Esophagus muscularis mucosa (tissue), 3 donors: ENCODE results near the gene SMIM15.

Experiments used
- CTCF ChIP-seq, 3 experiments: fragments of 200-600 bp in 2 of 3; fragments of 450-650 bp in 1 of 3; sonication (generic) in 2 of 3; IDR thresholded peaks; one replicate each; pipeline ENCODE4 v1.5.1; 2017 to 2019; ENCODE audit warnings: antibody characterized with exemption in 3 of 3, mild to moderate bottlenecking in 2 of 3, moderate library complexity in 1 of 3
- POLR2A ChIP-seq: fragments of 450-650 bp; IDR thresholded peaks from one replicate; pipeline ENCODE4 v1.6.1; 2017; ENCODE audit warnings: antibody characterized with exemption, moderate library complexity, mild to moderate bottlenecking, low read depth
- POLR2AphosphoS5 ChIP-seq, 2 donors: sonication (generic); formaldehyde crosslinking; IDR thresholded peaks; one replicate each; pipeline ENCODE4 v1.6.1; 2017; ENCODE audit warnings: antibody characterized with exemption in 2 of 2

GRCh38 chr5:61178702-61179101, 16.4 kb upstream of the SMIM15 start:
- TF ChIP-seq CTCF (IDR thresholded peaks at IDR 0.05) (no peak), POLR2AphosphoS5 (IDR thresholded peaks at IDR 0.05) (no peak), POLR2A (no peak)
